GM23248 (cell line): ENCODE measurements around the gene AP4E1. TPM values are rescaled to one million over a fixed set of nuclear protein-coding genes. Genes with fewer than 3 reads are reported as not detected.
"Not testable (repeated sequence)": the region's sequence is repeated elsewhere in the genome, so short reads cannot be mapped to it uniquely, and the experiment has no call there.

ENCODE experiments used
- DNase-seq: peaks from one replicate; pipeline ENCODE4 v3.0.0-alpha.2; 2015
- H2AFZ ChIP-seq: fragments of 200-600 bp; sonication (generic); 2 replicates; pipeline ENCODE4 v1.6.1; 2016; ENCODE audit warnings: antibody characterized with exemption
- H3F3A ChIP-seq: fragments of 200-600 bp; sonication (generic); 2 replicates; pipeline ENCODE4 v1.6.1; 2016; ENCODE audit warnings: mild to moderate bottlenecking, antibody characterized with exemption, mixed run types; ENCODE audit not compliant: insufficient read depth
- H3K27ac ChIP-seq: fragments of 200-600 bp; sonication (generic); 2 replicates; pipeline ENCODE4 v1.5.1; 2016; ENCODE audit warnings: mild to moderate bottlenecking
- H3K27me3 ChIP-seq: fragments of 200-600 bp; sonication (generic); replicated peaks from 2 replicates; pipeline ENCODE4 v1.6.1; 2016; ENCODE audit warnings: mild to moderate bottlenecking; ENCODE audit not compliant: insufficient read depth
- H3K36me3 ChIP-seq: fragments of 200-600 bp; sonication (generic); 2 replicates; pipeline ENCODE4 v1.6.1; 2016; ENCODE audit warnings: low read depth, mild to moderate bottlenecking
- H3K4me1 ChIP-seq: fragments of 200-600 bp; sonication (generic); 2 replicates; pipeline ENCODE4 v1.6.1; 2016; ENCODE audit warnings: mild to moderate bottlenecking; ENCODE audit not compliant: insufficient read depth
- H3K4me2 ChIP-seq: fragments of 200-600 bp; sonication (generic); one replicate; pipeline ENCODE4 v1.6.1; 2016; ENCODE audit warnings: mild to moderate bottlenecking; ENCODE audit not compliant: unreplicated experiment
- H3K4me3 ChIP-seq: fragments of 200-600 bp; sonication (generic); 2 replicates; pipeline ENCODE4 v1.5.1; 2016; ENCODE audit warnings: mild to moderate bottlenecking
- H3K79me2 ChIP-seq: fragments of 200-600 bp; sonication (generic); 2 replicates; pipeline ENCODE4 v1.6.1; 2016; ENCODE audit warnings: mild to moderate bottlenecking; ENCODE audit not compliant: insufficient read depth
- H3K9ac ChIP-seq: fragments of 200-600 bp; sonication (generic); 2 replicates; pipeline ENCODE4 v1.6.1; 2016; ENCODE audit warnings: mild to moderate bottlenecking
- H3K9me2 ChIP-seq: fragments of 200-600 bp; sonication (generic); 2 replicates; pipeline ENCODE4 v1.6.1; 2016; ENCODE audit warnings: mixed run types, mild to moderate bottlenecking, moderate library complexity; ENCODE audit not compliant: insufficient read depth
- H3K9me3 ChIP-seq: fragments of 200-600 bp; sonication (generic); one replicate; pipeline ENCODE4 v1.6.1; 2017; ENCODE audit warnings: low read depth
- H4K20me1 ChIP-seq: fragments of 200-600 bp; sonication (generic); 2 replicates; pipeline ENCODE4 v1.6.0; 2016; ENCODE audit not compliant: insufficient read depth
- EZH2 ChIP-seq: fragments of 200-600 bp; sonication (generic); IDR thresholded peaks from 2 replicates; pipeline ENCODE4 v1.6.1; 2018; ENCODE audit warnings: antibody characterized with exemption, mild to moderate bottlenecking; ENCODE audit not compliant: insufficient read depth, poor library complexity, severe bottlenecking
- EZH2phosphoT487 ChIP-seq: fragments of 200-600 bp; sonication (generic); IDR thresholded peaks from 2 replicates; pipeline ENCODE4 v1.6.1; 2018; ENCODE audit warnings: antibody characterized with exemption, moderate library complexity, mild to moderate bottlenecking, low read depth; ENCODE audit not compliant: insufficient read depth
- WGBS, 2 experiments: methylation state at CpG; one replicate each; pipeline ENCODE4 v1.1.6; 2015 to 2017; ENCODE audit warnings: low lambda C conversion rate in 2 of 2, low coverage in 1 of 2; ENCODE audit errors: missing lambda C conversion rate in 2 of 2; 5-methylcytosine and 5-hydroxymethylcytosine counted together
- in situ Hi-C: fragments of 300-500 bp; cut with MboI; formaldehyde crosslinking; loops from 2 replicates; pipeline ENCODE4 v1.15.0; 2020
- polyA plus RNA-seq: library from polyadenylated mRNA; unstranded; fragments of >200 nt; fragmentation: Nextera tagmentation; extraction: Ambion mirVana; gene quantifications from 2 replicates; pipeline ENCODE4 v1.2.1, GENCODE V29; 2016
- total RNA-seq: library from RNA; depleted of rRNA; stranded (reverse); fragments of >200 nt; shearing (Covaris generic); gene quantifications from 2 replicates; pipeline ENCODE4 v1.2.3, GENCODE V29; 2014

AP4E1 gene
- total and polyA plus RNA-seq, 2 experiments from 2014 or later: 6.2 to 15.0 TPM

GRCh38 chr15:50905055-50905454 lies 3.4 kb upstream of the AP4E1 start:
- no peaks in the 10 kb centered on the region for H3K36me3 ChIP-seq
- no peaks in the 10 kb centered on the region for H3K9me3 ChIP-seq
- peaks cover 9% of the 10 kb centered on the region for H3F3A ChIP-seq
- no peak for DNase-seq
- no peak overlapping the region for H3K4me3 ChIP-seq
- WGBS, 2 experiments: 97 to 98% methylated on average over 4 of the region's 4 CpGs
- TF ChIP-seq EZH2phosphoT487: no peak
- no peak for TF ChIP-seq EZH2
- in situ Hi-C loops: loop anchor here (10.0 kb wide), 1 partner anchor 230 kb away; no protein-coding TSS in a partner anchor
- H3K4me1 ChIP-seq: peaks cover 13% of the 10 kb centered on the region
- H3K79me2 ChIP-seq: peaks cover 12% of the 10 kb centered on the region
- H3K27ac ChIP-seq: no peak overlapping the region
- H3K9me2 ChIP-seq: no peaks in the 10 kb centered on the region
- H3K4me2 ChIP-seq: no peak overlapping the region
- no peak overlapping the region for H2AFZ ChIP-seq
- no peaks in the 10 kb centered on the region for H3K27me3 ChIP-seq
- no peak overlapping the region for H3K9ac ChIP-seq
- H4K20me1 ChIP-seq: no peaks in the 10 kb centered on the region

GRCh38 chr15:50906954-50907600 lies 1.4 kb upstream of the AP4E1 start:
- Histone ChIP-seq H3K9me3 (no peaks in the 10 kb centered on the region), H4K20me1 (no peaks in the 10 kb centered on the region), H3K27ac (peak overlapping the region; percentile 87), H3K4me3 (peak overlapping the region; percentile 98), H3K4me2 (peak overlapping the region; percentile 94), H3K27me3 (no peaks in the 10 kb centered on the region), H2AFZ (peak overlapping the region; percentile 98), H3K9me2 (no peaks in the 10 kb centered on the region), H3K79me2 (peaks cover 18% of the 10 kb centered on the region), H3K4me1 (peaks cover 30% of the 10 kb centered on the region), H3F3A (peaks cover 22% of the 10 kb centered on the region), H3K36me3 (peaks cover 5% of the 10 kb centered on the region), H3K9ac (peak overlapping the region; percentile 96)
- TF ChIP-seq EZH2: no peak
- no peak for TF ChIP-seq EZH2phosphoT487
- in situ Hi-C loops: loop anchor here (10.0 kb wide), 1 partner anchor 232 kb away; no protein-coding TSS in a partner anchor
- WGBS, 2 experiments: 62 to 64% methylated on average over 16 of the region's 16 CpGs
- DNase-seq: peak; percentile 31

GRCh38 chr15:50907601-50908208 lies 778 bp upstream of the AP4E1 start:
- H3K27me3 ChIP-seq: no peaks in the 10 kb centered on the region
- in situ Hi-C loops: loop anchor here (10.0 kb wide), 1 partner anchor 233 kb away; no protein-coding TSS in a partner anchor
- H3F3A ChIP-seq: peaks cover 22% of the 10 kb centered on the region
- no peaks in the 10 kb centered on the region for H3K9me3 ChIP-seq
- peak overlapping the region; percentile 96 for H3K9ac ChIP-seq
- DNase-seq: peak; percentile 74
- peaks cover 24% of the 10 kb centered on the region for H3K79me2 ChIP-seq
- peak overlapping the region; percentile 87 for H3K27ac ChIP-seq
- peaks cover 8% of the 10 kb centered on the region for H3K36me3 ChIP-seq
- H3K9me2 ChIP-seq: no peaks in the 10 kb centered on the region
- TF ChIP-seq EZH2phosphoT487: no peak
- no peak for TF ChIP-seq EZH2
- peak overlapping the region; percentile 98 for H2AFZ ChIP-seq
- no peaks in the 10 kb centered on the region for H4K20me1 ChIP-seq
- peak overlapping the region; percentile 98 for H3K4me3 ChIP-seq
- H3K4me2 ChIP-seq: peak overlapping the region; percentile 94
- 0% methylated on average over 24 to 28 of the region's 31 CpGs for whole genome bisulfite sequencing, 2 experiments
- H3K4me1 ChIP-seq: peaks cover 30% of the 10 kb centered on the region

DNA sequence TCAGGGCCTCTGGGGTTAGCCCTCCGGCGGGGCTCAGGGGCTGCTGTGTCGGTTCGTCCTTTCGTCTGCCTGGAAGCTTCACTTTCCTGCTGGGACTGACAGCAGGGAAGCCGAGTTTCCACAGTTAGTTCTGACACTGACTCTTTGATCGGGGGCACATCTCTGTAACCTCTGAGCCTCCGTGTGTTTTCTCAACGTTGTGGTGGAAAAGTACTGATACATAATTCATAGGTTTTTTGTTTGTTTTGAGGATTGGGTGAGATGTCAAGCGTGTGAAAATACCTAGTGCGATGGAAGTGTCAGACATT lies 481 bp downstream of the AP4E1 start:
- H3K4me1 ChIP-seq: peaks cover 30% of the 10 kb centered on the region
- no peaks in the 10 kb centered on the region for H3K27me3 ChIP-seq
- H3K27ac ChIP-seq: peak overlapping the region; percentile 87
- peaks cover 37% of the 10 kb centered on the region for H3K79me2 ChIP-seq
- 1 to 3% methylated on average over 10 to 11 of the region's 11 CpGs for WGBS, 2 experiments
- H2AFZ ChIP-seq: peak overlapping the region; percentile 98
- H3F3A ChIP-seq: peaks cover 22% of the 10 kb centered on the region
- no peaks in the 10 kb centered on the region for H4K20me1 ChIP-seq
- no peak for TF ChIP-seq EZH2phosphoT487
- TF ChIP-seq EZH2: no peak
- no peaks in the 10 kb centered on the region for H3K9me2 ChIP-seq
- DNase-seq: no peak
- peak overlapping the region; percentile 98 for H3K4me2 ChIP-seq
- H3K9ac ChIP-seq: peak overlapping the region; percentile 96
- H3K9me3 ChIP-seq: no peaks in the 10 kb centered on the region
- in situ Hi-C loops: loop anchor here (10.0 kb wide), 1 partner anchor 234 kb away; no protein-coding TSS in a partner anchor
- peaks cover 18% of the 10 kb centered on the region for H3K36me3 ChIP-seq
- peak overlapping the region; percentile 98 for H3K4me3 ChIP-seq

DNA sequence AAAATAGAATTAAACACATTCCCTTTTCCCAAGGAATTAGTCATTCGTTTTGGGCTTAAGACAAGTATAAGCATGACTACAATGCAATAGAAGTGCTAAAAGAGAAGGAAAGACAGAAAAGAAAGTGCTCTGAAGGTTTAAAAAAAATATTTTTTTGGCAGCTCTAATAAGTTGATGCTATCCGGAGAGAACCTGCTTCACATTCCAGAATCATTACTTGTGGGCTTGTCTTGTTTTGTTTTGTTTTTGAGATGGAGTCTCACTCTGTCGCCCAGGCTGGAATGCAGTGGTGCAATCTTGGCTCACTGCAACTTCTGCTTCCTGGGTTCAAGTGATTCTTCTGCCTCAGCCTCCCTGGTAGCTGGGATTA lies 1.9 kb downstream of the AP4E1 start:
- H4K20me1 ChIP-seq, H2AFZ ChIP-seq, H3K9me2 ChIP-seq, H3K27me3 ChIP-seq, in situ Hi-C loops, H3K9me3 ChIP-seq: not testable (repeated sequence)
- H3K4me2 ChIP-seq: peak overlapping the region; percentile 98
- H3K9ac ChIP-seq: peak overlapping the region; percentile 96
- WGBS, 2 experiments: 1 to 5% methylated on average over 3 of the region's 3 CpGs
- H3K79me2 ChIP-seq: peaks cover 41% of the 10 kb centered on the region
- peak; percentile 94 for DNase-seq
- peak overlapping the region; percentile 87 for H3K27ac ChIP-seq
- peaks cover 27% of the 10 kb centered on the region for H3K36me3 ChIP-seq
- H3F3A ChIP-seq: peaks cover 22% of the 10 kb centered on the region
- H3K4me3 ChIP-seq: peak overlapping the region; percentile 98
- peaks cover 30% of the 10 kb centered on the region for H3K4me1 ChIP-seq
